Measurements from ENCODE around the gene GJD4. TPM values are rescaled to one million over a fixed set of nuclear protein-coding genes. Genes with fewer than 3 reads are reported as not detected.

The GJD4 gene
- 0.48 TPM for total RNA-seq (ENCODE audit: insufficient read depth, low replicate concordance)

- no peak for DNase-seq (ENCODE audit: low spot score)
These were observed at the start of gene GJD4 for GRCh38 chr10:35605191-35605590. GJD4 (plus strand) TSS chr10:35605341; CDS start chr10:35605568, 227 bp downstream.

GRCh38 chr10:35555962-35556930 is 48.9 kb upstream of the GJD4 start:
- no peak for DNase-seq (ENCODE audit: low spot score)

GRCh38 chr10:35558276-35558675 is 46.9 kb upstream of the GJD4 start:
- DNase-seq (ENCODE audit: low spot score), result no peak

GRCh38 chr10:35559416-35559815 is 45.7 kb upstream of the GJD4 start:
- no peak for DNase-seq (ENCODE audit: low spot score)

GRCh38 chr10:35561715-35562114 is 43.4 kb upstream of the GJD4 start:
- DNase-seq (ENCODE audit: low spot score), result no peak

- DNase-seq (ENCODE audit: low spot score), result no peak
These were observed 42.7 kb upstream of the GJD4 start for GRCh38 chr10:35562427-35562826.

GRCh38 chr10:35563261-35563891 is 41.8 kb upstream of the GJD4 start:
- DNase-seq (ENCODE audit: low spot score), result peak; percentile 66

- DNase-seq (ENCODE audit: low spot score), result peak; percentile 66
These were observed 40.7 kb upstream of the GJD4 start for GRCh38 chr10:35564341-35564968.

GRCh38 chr10:35565602-35566081 is 39.5 kb upstream of the GJD4 start:
- peak; percentile 79 for DNase-seq (ENCODE audit: low spot score)

GRCh38 chr10:35567951-35568350 is 37.2 kb upstream of the GJD4 start:
- DNase-seq (ENCODE audit: low spot score), result no peak

- no peak for DNase-seq (ENCODE audit: low spot score)
These were observed 36.6 kb upstream of the GJD4 start for GRCh38 chr10:35568483-35569015.

GRCh38 chr10:35569111-35569707 is 35.9 kb upstream of the GJD4 start:
- DNase-seq (ENCODE audit: low spot score), result no peak

- no peak for DNase-seq (ENCODE audit: low spot score)
These were observed 35.3 kb upstream of the GJD4 start for GRCh38 chr10:35569836-35570235.

- no peak for DNase-seq (ENCODE audit: low spot score)
These were observed 34.7 kb upstream of the GJD4 start for GRCh38 chr10:35570397-35570796.

GRCh38 chr10:35572583-35572982 is 32.6 kb upstream of the GJD4 start:
- DNase-seq (ENCODE audit: low spot score), result no peak

- DNase-seq (ENCODE audit: low spot score), result no peak
These were observed 31.3 kb upstream of the GJD4 start for GRCh38 chr10:35573796-35574195.

GRCh38 chr10:35574924-35575352 is 30.2 kb upstream of the GJD4 start:
- DNase-seq (ENCODE audit: low spot score), result no peak

GRCh38 chr10:35575640-35576039 is 29.5 kb upstream of the GJD4 start:
- DNase-seq (ENCODE audit: low spot score), result no peak

GRCh38 chr10:35576730-35577129 is 28.4 kb upstream of the GJD4 start:
- no peak for DNase-seq (ENCODE audit: low spot score)

- DNase-seq (ENCODE audit: low spot score), result no peak
These were observed 27.1 kb upstream of the GJD4 start for GRCh38 chr10:35577926-35578617.

- no peak for DNase-seq (ENCODE audit: low spot score)
These were observed 26.6 kb upstream of the GJD4 start for GRCh38 chr10:35578618-35578956.

Data from umbilical cord (tissue), 2 donors.